Forelimb muscle (tissue), 1 donor: ENCODE data around the gene PITRM1. TPM values are rescaled to one million over a fixed set of nuclear protein-coding genes. Genes with fewer than 3 reads are reported as not detected.

Experiments
- DNase-seq: peaks from one replicate; pipeline ENCODE4 v3.0.0-alpha.2; 2013; ENCODE audit warnings: low read depth
- polyA plus RNA-seq: library from polyadenylated mRNA; unstranded; fragments of 120-200 nt; gene quantifications from one replicate; pipeline ENCODE4 v1.2.1, GENCODE V29; 2013; ENCODE audit not compliant: insufficient read length

Gene PITRM1
- polyA plus RNA-seq, 1 donor = 65.7 TPM

DNA sequence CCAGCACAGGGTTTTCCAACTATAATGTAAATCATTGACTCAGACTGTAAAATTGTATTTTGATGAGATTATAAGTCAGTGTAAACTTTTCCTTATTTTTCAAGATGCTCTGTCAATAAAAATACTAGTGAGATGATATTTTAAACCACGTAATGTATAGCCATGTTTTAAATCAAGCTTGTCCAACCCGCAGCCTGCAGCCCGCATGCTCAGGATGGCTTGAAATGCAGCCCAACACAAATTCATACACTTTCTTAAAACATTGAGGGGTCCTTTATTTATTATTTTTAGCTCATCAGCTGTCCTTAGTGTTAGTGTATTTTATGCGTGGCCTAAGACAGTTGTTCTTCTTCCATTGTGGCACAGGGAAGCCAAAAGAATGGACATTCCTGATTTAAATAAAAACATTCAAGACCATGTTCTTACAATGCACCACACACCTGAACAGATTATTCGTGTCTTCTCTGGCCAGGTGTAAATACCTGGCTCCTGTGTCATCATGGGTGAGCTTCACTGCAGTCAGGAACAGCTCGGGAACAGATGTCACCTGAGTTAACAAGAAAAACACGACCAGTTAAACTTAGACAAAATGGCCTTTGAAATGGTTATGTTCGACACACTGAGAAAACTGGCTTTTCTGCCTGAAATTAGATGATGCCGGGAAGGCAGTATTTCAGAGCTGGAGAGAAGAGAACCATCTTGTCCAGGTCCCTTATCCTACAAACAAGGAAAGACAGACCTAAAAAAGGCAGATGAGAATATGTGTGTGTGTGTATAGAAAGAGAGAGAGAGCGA, 5.9 kb downstream of the PITRM1 start:
- no peak for DNase-seq

DNA sequence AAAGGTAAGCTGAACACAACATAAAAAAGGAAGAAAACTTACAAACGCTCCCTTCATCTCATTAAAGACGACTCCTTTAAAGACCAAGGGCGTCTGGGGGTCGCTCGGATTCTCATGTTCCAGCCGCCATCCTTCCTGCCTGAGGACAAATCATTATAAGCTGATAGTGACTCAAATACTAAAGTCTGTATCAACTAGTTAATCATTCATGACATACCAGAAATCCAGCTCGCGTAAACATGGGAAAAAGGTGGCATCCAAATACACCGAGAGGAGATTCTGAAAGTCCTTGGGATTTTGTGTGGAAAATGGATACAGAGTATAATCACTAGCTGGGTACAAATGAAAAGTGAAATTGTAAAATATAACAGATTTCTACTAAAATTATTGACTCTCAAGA, 7.4 kb downstream of the PITRM1 start:
- DNase-seq = no peak

- no peak for DNase-seq
Observed at GRCh38 chr10:3163879-3164278, 8.7 kb downstream of the PITRM1 start.

GRCh38 chr10:3162533-3162932, 10.0 kb downstream of the PITRM1 start:
- DNase-seq = no peak

DNA sequence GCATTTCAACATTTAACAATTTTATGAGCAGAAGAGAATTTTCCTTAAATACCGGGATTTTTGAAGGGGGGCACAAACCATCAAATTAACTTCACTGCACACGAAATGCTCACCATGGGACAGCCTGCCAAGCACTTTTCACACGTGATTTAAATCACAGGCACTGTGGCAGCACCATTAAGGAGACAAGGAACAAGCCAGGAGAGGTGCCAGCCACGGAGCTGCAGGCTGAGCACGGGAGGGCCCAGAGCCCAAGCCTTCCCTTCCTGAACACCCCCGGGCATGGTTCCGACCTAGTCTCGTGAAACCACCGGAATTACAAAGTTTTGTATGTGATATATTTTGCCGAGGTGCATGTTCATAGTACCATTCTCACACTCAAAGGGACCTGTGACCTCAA, 13.4 kb downstream of the PITRM1 start:
- DNase-seq = no peak

DNA sequence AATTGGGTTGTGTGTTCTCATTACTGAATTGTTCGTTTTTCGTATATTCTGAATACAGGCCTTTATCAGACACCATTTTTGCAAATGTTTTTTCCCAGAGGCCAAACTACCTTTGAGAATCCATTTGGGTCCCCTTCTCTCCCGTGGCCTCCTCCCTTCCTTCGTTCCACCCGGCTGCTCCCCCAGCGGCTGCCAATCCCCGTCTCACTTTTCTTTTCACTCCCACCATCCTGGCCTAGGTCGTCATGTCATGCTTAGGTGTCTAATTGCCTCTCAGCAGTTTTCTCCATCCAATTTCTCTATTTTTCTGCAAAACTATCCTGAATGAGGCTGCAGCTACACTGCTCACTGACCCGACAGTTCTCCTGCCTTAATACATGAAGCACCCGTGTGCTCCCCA, 17.9 kb downstream of the PITRM1 start:
- no peak for DNase-seq

- DNase-seq = no peak
Observed at GRCh38 chr10:3152566-3152935, 20.0 kb downstream of the PITRM1 start.

- no peak for DNase-seq
Observed at GRCh38 chr10:3151889-3152565, 20.6 kb downstream of the PITRM1 start.

DNA sequence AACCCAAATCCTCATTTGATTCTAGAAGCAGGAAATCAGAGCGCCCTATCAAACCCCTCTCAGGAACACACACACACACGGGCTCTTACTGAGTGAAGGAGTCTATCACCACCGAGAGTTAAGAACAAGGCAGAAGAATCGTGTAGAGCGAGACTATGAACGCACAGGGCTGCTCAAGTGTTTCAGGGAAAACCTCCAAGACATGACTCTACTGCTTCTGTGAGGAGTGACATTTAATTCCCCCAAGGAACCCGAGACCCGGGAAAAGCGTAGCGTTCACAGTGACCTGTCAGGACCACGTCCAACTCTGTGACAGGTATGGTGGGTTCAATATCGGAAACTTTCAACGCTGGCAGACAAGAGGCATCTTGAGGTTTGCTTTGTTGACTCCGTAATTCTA, 21.6 kb downstream of the PITRM1 start:
- DNase-seq = no peak

DNA sequence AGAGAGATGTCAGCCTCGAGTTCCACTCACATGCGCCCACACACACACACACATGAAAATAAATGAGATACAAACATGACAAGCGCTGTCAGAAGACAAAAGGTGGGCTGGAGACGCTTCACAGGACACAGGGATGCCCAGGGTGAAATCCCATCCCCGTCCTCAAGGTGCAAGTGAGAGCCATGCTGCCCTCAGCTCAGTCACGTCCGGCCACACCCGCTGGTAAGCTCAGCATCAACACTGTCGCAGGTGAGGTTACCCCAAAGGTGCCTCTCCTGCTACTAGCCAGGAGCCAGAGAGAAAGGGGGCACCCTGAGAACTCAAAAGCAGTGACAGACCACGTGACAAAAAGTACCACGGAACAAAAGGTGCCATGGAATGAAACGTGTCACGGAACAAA, 22.2 kb downstream of the PITRM1 start:
- no peak for DNase-seq

DNA sequence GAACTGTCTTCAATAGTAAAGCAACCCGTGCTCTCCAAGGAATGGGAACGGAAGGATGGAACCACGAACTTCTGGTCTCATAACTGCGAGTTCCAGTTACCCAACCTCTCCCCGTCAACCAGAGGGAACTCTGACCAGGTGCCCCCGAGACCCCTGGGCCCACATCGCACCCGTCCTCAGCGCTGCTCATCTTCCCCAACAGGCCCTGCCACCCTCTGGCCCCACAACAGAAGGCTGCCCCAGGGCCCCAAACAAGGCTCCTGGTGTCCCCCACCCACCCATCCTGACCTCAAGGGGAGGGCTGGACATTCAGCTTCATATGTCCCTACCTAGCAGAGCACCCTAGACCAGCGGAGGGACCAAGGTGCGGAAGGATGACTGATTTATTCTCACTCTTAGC, 22.7 kb downstream of the PITRM1 start:
- DNase-seq = no peak

GRCh38 chr10:3148994-3149393, 23.6 kb downstream of the PITRM1 start:
- no peak for DNase-seq

DNA sequence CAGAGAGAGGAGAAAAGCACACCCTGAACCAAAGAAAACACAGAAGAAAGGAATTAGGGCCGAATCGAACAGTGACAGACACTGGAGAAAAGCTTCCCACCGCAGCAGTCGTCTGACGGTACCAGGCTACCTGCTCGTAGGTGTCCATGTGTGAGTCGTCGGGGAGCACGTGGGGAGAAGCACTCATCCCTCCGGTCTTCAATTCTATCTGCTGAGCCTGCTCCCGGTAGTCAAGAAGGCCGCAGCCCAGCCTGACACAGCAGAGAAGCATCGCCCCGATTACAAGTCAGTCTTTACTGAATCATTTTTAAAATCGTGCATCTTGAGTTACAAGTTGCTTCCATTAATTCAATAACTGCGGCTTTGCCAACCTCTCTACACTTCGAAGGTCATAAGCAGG, 24.5 kb downstream of the PITRM1 start:
- no peak for DNase-seq

- no peak for DNase-seq
Observed at GRCh38 chr10:3147117-3147820, 25.3 kb downstream of the PITRM1 start.

DNA sequence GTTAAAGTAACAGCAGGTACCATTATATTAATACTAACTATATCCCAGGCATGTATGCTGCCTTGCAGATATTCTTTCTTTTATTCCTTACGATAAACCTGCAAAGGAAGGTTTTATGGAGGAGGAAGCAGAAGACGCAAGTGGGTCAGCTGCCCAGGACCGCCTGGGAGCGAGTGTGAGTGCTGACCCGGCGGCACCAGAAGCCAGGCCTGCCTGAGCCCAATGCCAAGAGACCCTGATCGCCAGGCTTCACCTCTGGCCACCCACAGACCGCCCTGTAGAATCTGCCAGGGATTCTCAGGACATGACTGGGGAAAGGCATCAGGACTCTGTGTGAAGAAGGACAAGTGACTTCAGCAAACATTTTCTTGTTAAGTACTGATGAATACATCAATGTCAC, 26.3 kb downstream of the PITRM1 start:
- no peak for DNase-seq

DNA sequence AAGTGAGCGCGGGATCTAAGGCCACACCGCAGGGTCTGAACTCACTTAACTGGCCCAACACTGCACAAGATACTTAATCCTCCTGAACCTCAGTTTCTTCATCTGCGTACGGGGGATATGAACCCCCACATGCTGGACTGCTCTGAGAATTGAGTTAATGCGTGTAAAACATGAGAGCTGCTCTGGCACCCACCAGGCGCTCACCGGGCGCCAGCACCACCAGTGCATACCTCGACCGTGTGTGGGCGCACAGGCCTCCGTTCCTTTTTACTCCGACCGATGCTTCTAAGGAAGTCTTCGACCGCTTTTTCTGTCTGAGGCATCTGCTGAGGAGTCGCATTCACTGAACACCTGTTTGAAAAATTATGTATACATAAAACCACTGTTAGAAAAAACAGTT, 27.2 kb downstream of the PITRM1 start:
- no peak for DNase-seq

DNA sequence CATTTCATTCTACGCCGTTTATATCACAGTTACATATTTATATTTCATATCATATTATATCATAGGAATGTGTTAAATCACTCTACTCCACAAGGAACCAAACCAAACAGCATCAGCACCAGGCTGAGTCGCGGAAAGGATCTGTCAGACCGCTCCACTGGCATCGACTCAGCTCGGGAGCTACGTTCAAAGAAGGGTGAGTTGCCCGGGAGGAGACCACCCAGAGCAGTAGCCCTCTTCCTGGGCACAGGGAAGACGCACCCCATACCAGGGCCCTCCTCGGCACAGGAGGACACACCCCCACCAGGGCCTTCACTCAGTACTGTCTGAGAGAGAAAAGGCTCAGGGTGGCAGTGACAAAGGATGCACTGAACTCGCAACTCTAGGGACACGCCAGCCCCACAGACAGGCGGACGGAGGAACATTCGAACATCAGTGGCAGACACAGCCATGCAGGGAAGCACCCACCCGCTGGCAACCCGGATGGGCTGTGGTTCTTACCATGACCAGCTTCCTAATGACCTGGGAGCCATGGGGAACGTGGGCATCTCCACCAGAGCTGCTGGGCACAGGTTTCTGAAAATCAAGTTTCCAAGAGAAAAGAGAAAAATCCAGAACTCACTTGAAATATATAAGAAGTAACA, 28.7 kb downstream of the PITRM1 start:
- DNase-seq = no peak

- DNase-seq = no peak
Observed at GRCh38 chr10:3143366-3143765, 29.2 kb downstream of the PITRM1 start.

GRCh38 chr10:3142146-3142875, 30.3 kb downstream of the PITRM1 start:
- DNase-seq = no peak

- no peak for DNase-seq
Observed at GRCh38 chr10:3141351-3142005, 31.1 kb downstream of the PITRM1 start.

- DNase-seq = no peak
Observed at GRCh38 chr10:3140280-3140679, 32.3 kb downstream of the PITRM1 start.
